ENCODE data around the gene FAM98C. TPM values are rescaled to one million over a fixed set of nuclear protein-coding genes. Genes with fewer than 3 reads are reported as not detected.
"Not testable (repeated sequence)": the region's sequence is repeated elsewhere in the genome, so short reads cannot be mapped to it uniquely, and the experiment has no call there.

The FAM98C gene
- total RNA-seq, 1 donor from 2014 or later: 11.8 TPM

DNA sequence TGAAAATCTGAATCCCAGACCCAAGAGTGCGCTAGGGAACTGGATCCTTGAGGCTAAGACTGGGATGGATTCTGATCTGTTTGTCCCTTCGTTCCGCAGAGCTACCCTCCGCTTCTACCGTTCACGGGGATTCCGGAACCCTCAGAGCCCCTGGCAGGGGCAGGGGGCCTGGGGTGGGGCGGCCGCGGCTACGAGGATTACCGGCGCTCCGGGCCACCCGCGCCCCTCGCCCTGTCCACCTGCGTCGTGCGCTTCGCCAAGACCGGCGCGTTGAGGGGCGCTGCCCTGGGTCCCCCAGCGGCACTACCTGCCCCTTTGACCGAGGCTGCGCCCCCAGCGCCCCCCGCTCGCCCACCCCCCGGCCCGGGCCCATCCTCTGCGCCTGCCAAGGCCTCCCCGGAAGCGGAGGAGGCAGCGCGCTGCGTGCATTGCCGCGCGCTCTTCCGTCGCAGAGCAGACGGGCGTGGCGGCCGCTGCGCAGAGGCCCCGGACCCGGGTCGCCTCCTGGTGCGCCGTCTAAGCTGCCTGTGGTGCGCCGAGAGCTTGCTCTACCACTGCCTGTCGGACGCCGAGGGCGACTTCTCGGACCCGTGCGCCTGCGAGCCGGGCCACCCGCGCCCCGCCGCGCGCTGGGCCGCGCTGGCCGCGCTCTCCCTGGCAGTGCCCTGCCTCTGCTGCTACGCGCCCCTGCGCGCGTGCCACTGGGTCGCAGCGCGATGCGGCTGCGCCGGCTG is 7.3 kb upstream of the FAM98C start:
- no peak for DNase-seq (ENCODE audit: low spot score)

DNA sequence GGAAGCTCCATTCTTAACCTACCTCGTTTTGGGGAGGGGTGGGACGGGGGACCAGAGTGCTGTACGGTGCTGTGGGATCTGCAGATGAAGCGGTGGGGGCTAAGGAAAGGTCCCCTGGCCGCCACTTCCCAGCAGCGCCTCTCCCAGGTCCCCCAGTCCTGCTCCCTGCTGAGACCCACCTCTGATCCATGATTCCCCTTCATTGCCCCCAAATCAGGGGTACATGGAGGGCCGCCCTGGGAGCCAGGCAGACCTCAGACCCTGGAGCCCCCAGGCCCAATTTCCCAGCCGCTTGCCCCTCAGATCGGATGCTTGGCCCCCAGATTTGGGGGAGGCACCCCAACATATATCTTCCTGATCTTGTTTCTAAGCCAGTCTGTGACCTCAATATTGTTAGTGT is 3.8 kb upstream of the FAM98C start:
- DNase-seq (ENCODE audit: low spot score): no peak

DNA sequence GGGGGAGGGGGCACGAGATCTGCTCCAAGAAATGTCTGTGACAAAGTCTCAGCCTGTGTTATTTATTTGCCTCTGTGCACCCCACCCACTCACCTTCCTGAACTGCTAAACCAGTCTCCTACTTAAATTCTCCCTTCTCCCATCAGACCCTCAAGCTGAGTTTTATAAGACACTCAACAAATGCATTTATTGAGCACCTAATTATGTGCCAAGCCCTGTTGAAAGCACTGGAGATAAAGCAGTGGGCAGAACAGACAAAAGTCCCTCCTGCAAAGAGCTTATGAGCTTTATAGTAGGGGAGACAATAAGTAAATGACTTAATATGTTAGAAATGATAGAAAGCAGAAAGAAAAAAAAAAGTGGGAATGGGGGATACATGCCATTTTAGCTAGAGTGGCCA is 3.4 kb upstream of the FAM98C start:
- no peak for DNase-seq (ENCODE audit: low spot score)

DNA sequence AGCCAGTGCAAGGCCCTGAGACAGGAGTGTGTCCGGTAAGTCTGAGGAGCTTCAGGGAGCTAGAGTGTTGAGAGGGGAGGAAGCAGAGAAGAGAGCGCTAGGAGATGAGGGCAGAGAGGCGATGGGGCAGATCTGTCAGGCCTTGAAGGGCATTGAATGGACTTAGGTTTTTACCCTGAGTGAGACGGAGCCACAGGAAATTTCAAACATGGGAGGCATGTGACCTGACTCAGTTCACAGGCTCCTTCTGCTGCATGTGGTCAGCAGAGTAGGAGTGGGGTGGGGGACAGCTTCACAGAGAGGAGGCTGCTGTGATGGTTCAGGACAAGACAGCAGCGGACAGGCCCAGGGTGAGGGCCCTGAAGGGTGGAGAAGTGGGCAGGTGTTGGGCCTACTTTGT is 2.5 kb upstream of the FAM98C start:
- DNase-seq (ENCODE audit: low spot score): no peak

DNA sequence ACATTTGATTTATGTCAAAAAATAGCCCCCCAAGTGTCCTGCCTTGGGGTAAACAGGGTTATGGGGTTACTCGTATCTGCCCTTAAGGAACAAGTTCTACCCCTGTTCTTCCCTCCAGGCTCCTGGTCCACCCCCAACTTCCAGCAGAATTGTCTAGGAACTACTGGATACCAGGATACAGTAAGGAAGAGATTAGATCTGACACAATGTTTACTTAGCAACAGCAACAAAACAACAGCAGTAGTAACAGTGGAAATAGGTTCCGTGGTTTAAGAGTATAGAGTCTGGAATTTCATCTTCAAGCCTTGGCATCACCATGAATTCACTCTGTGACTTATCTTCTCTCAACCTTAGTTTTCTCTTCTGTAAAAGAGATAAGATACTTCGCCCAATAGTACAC is 1.7 kb upstream of the FAM98C start:
- DNase-seq (ENCODE audit: low spot score): no peak

DNA sequence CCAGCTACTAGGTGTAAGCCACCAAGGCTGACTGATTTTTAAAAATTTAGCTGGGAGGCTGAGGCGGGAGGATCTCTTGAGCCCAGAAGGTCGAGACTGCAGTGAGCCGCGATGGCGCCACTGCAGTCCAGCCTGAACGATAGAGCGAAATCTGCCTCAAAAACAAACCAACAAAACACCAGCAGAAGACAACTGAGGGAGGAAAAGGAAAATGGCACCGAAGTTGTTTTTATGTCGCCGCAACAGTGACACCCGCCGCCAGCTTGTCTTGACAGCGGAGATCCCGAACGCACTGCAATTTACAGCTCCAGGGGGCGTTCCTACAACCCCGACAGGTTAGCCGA is 298 bp upstream of the FAM98C start:
- DNase-seq (ENCODE audit: low spot score): no peak

DNA sequence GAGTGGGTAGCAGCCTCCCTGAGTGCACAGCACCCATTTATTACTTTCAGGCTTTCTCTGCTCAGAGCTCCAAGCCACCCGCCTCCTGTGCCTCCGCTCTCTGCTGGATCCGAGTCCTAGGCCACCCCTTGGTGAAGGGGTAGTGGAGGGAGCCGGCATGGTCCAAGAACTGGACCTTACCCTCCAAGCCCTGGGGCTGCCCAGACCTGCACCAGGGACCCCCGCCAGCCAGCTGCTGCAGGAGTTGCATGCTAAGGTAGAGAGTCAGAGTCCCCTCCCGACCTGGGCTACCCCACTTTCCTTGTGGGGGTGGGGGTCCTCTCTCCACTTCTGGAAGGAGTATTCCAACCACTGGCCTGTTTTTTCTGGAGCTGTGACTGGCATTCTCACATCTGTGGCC is 2.0 kb downstream of the FAM98C start:
- no peak for DNase-seq (ENCODE audit: low spot score)

DNA sequence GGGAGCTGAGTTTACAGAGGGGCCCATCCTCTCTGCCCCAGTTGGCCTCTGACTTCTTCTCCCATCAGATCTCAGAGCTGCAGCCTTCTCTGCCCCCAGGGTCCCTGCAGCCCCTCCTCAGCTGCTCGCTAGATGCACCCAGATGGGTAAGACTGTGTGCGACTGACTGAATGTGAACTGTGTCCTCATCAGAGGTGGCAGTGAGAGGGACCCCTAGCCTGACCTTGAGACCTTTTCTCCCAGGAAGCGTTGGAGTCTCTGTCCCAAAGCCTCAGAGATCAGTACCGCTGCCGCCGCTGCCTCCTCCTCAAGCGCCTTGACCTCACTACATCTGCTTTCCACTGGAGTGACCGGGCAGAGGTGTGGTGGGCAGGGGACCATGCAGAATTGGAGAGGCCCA is 2.4 kb downstream of the FAM98C start:
- no peak for DNase-seq (ENCODE audit: low spot score)

DNA sequence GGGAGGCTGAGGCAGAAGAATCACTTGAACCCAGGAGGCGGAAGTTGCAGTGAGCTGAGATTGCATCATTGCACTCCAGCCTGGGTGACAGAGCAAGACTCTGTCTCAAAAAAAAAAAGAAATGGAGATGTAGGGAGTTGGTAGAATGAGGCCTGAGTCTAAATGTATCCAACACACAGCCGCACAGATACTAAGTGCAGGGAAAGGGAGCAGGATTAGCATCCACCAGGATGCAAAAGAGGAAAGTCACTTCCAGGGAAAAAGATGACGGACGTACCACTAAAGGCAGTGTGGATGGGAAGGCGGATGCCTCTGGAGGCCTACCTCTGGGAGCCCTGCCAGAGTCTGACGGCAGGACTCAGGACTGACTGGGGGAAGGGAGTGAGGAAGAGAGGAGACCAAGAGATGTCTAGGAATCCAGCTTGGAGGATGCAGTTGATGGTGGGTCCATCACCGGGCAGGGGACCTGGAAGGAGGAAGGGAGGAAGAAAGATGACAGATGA is 6.8 kb downstream of the FAM98C start:
- DNase-seq (ENCODE audit: low spot score): no peak

DNA sequence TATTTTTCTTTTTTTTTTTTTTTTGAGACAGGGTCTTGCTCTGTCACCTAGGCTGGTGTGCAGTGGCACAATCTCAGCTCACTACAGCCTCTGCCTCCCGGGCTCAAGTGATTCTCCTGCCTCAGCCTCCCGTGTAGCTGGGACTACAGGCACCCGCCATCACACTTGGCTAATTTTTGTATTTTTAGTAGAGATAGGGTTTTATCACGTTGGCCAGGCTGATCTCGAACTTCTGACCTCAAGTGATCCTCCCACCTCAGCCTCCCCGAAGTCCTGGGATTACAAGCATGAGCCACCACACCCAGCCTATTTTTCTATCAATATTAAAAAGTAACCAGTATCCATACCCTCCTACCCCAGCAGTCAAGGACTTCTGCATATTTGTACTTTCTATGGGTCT is 7.5 kb downstream of the FAM98C start:
- DNase-seq (ENCODE audit: low spot score): not testable (repeated sequence)

DNA sequence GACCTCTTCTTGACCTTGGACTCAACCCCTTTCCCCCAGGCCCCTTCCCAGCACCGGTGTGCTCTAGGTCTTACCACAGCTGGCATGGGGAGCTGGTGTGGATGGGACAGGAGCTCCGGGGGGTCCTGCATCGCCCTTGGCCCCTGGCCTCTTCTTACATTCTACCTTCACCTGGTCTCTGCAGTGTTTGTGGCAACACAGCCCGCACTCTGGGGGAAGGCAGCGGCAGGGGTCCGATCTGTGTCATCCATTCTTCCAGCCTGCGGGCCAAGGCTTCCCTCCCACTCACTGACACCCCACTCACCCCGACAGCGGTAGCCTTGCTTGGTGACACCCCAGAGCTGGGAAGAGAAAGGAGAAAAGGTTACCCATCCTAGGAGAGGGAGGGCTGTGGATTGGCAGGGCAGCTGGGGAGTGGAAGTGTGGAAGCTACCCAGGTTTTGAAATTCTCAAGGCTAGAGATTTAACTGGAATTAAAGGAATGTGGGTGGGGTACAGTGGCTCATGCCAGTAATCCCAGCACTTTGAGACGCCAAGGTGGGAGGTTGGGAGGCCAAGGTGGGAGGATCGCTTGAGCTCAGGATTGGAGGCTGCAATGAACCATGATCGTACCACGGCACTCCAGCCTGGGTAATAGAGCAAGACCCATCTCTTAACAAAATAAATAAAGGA is 8.3 kb downstream of the FAM98C start:
- no peak for DNase-seq (ENCODE audit: low spot score)

DNA sequence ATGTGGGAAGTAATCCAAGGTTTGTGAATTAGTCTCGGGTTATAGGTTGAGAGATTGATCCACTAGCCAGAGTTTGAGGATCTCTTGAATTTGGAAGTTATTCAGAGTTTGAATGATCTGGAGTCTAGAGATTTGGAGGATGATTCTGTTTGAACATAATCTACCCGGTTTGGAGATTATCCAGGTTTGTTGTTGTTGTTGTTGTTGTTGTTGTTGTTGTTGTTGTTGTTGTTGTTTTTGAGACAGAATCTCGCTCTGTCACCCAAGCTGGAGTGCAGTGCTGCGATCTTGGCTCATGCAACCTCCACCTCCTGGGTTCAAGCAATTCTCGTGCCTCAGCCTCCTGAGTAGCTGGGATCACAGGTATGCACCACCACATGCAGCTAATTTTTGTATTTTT is 9.0 kb downstream of the FAM98C start:
- not testable (repeated sequence) for DNase-seq (ENCODE audit: low spot score)

DNA sequence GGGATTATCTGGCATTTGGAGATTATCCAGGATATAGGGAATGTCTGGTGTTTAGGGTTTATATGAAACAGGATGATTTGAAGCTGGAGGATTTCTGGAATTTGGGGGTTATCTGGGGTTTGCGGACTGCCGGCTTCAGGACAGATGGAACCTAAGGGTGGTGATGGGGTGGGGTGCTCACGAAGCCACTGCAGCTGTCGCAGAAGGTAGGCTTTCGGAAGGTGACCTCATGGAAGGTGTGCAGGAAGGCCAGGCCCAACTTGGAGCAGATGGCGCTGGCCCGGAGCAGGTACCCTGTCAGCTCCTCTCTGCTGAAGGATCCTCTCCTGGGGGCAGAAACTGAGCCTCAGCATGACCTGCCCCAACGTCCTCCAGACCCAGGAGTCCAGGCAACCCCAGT is 9.6 kb downstream of the FAM98C start:
- no peak for DNase-seq (ENCODE audit: low spot score)

DNA sequence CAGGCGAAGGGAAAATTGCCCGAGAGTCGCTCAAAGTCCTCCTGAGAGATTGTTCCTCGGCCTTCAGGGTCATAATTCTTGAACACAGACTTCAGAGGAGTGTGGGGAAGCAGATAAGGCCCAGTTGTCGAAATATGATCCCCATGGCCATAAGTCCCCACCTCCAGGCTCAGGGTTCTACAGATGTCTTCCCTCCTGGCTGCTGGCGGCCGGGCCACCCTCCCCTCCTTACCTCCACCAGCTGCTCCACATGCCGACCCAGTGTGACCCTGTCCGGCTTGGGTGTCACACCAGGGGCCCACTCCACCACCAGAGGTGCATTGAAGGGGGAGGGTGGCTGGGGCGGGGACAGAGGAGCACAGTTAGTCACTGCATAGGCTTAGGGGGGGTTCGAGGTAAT is 10.1 kb downstream of the FAM98C start:
- no peak for DNase-seq (ENCODE audit: low spot score)

DNA sequence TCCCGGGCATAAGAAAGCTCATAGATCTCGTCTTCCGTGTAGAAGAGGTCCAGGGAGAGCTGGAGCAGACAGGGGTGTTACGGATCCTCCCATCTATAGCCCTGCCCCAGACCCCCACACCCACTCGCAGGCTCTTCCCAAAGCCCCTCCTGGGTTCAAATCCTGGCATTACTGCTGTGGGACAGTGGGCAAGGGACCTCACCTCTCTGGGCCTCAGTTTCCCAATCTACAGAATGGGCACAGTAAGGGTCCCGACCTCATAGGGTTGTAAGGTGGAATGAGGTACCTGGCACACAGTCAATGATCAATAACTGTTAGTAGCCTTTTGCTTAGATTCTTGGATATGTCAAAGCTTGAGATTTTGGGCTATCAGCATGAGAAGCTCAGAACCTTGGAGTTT is 10.5 kb downstream of the FAM98C start:
- DNase-seq (ENCODE audit: low spot score): no peak

DNA sequence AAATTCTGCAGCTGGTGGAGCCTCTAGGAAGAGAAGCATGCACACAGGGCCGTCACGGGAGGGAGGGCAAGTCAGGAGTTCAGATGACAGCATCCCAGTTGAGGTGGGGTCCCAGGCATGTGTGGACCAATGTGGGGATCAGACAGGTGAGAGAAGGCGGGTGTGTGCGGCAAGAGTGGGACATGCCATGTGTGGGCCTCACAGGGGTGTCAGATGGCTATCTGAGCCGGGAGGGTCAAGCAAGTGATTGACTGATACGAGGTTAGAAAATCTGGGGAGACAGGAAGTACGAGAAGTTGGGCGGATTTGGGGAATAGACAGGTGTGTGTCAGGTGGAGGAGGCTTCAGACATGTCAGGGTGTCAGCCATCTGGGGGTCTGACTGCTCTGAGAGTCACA is 14.3 kb downstream of the FAM98C start:
- no peak for DNase-seq (ENCODE audit: low spot score)

DNA sequence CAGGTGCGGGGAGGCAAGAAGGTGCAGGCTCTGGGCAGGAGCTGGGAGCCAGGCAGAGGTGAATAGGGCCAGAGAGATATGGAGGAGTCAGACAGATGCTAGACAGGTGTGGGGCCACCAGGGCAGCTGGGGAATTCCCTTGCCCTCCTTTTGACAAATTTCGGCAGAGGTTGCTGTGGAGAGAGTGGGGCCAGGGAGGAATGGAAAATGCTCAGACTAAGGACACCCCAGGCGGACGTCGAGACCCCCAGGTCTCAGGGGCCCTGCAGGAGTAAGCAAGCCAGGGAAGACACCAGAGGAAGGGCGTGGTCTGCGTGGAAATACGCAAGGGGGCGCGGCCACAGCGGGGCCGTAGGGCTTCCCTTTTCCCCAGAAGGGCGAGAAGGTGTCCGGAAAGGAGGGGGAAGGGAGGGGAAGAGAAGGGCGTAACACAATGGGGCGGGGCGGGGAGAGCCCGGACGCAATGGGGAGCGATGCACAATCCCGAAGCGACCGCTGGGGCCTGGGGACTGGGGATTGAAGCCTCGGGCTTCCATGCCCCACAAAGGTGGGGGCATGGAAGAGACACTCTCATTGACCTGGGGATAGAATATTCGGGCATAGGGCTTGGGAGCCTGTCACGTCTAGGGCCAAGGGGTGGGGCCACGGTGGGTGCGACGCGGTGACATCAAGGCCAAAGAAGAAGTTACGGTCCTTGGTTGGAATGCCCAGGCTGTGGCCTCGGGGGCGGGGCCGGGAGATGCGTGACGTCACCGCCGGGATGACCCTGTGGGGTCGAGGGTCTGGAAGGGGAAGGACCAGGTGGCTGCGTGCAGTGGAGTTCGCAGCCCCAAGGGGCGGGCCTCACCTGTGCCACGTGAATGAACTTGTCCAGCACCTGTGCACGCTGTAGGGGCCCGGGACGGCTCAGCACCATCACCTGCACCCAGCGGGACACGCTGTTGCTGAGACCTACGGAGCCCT is 14.9 kb downstream of the FAM98C start:
- no peak for DNase-seq (ENCODE audit: low spot score)

DNA sequence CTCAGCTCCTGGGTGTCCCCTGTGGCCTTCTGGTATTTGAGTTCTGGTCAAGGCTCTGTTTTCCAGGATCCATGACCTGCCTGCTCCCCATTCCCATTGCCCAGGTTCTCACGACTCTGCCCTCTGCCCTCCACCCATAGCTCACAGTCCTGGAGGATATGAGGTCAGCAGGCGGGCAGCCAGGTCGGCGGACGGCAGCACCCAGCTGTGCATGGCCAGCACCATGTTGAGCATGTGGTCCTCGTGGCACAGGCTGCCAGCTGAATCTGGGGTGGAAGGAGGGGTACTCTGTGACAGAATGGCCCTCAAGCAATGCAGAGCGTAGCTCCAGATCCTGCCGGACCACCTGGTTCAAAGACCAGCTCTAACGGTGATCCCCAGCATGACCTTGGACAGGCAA is 18.0 kb downstream of the FAM98C start:
- DNase-seq (ENCODE audit: low spot score): no peak

DNA sequence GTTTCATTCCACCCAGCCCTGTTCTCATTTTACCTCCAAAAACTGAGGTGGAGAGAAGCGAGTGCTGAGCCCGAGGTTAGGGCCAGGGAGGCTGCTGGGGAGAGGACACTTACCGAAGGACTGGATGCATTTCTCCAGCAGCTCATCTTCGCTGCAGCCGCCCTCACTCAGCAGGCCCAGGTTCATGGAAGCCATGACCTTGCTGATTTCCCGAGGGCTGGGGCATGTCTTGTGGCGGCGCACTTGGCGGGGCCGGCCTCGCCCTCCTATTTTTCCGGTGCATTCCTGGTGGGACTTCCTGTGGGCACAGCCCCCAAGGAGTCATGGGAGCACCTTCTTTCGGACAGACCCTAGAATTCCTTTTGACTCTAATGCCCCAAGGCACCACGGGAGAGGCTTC is 19.0 kb downstream of the FAM98C start:
- DNase-seq (ENCODE audit: low spot score): no peak

DNA sequence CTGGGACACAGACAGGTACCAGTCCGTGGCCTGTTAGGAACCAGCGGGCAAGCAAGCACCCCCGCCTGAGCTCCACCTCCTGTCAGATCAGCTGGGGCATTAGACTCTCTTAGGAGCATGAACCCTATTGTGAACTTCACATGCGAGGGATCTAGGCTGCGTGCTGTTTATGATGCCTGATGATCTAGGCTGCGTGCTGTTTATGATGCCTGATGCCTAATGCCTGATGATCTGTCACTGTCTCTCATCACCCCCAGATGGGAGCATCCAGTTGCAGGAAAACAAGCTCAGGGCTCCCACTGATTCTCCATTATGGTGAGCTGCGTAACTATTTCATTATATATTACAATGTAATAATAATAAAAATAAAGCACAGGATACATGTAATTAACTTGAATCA is 19.5 kb downstream of the FAM98C start:
- DNase-seq (ENCODE audit: low spot score): no peak

DNA sequence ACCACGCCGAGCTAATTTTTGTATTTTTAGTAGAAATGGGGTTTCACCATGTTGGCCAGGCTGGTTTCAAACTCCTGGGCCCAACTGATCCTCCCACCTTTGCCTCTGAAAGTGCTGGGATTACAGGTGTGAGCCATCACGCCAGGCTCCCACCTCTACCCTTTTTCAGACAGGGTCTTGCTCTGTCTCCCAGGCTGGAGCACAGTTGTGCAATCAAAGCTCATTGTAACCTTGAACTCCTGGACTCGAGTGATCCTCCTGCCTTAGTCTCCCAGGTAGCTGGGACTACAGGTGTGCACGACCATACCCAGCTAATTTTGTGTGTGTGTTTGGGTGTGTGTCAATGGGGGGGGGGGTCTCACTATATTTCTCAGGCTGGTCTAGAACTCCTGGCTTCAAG is 21.4 kb downstream of the FAM98C start:
- no peak for DNase-seq (ENCODE audit: low spot score)

DNA sequence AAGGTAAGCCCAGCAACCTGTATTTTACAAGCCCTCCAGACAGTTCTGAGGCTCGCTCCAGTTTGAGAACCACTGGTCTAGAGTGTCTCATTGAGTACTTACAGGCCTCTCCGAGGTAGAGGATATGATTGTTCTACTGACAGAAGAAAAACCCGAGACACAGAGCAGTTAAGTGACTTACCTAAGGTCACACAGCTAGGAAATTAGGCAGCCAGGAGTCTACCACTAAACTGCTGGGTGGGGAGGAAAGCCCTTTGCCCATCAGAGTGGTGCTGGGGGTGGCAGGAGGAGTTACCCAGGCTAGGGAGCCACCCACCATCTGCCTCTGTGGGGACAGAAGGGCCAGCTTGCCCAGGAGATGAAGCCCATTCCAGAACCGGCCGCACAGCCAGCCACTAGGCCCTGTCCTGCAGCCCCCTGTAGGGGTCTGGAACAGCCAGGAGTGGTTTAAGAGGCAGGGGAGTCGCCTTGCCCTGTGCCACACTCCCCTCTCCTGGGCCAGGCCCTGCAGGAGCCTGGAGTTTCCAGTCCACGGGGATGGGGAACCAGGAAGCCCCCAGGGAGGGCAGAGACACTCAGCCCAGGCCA is 22.4 kb downstream of the FAM98C start:
- no peak for DNase-seq (ENCODE audit: low spot score)
